Esophagus muscularis mucosa (tissue), 4 donors: ENCODE data around the gene FGF6. TPM values are rescaled to one million over a fixed set of nuclear protein-coding genes. Genes with fewer than 3 reads are reported as not detected.

ENCODE experiments used
- DNase-seq: peaks from one replicate; pipeline ENCODE4 v3.0.0-alpha.2; 2017; ENCODE audit errors: extremely low spot score
- H3K27ac ChIP-seq, 4 donors: fragments of 200-600 bp; sonication (generic); replicated peaks in 1 of 4; 1 replicate in 3 of 4; 2 replicates in 1 of 4; pipeline ENCODE4 v1.5.1; 2016 to 2019; ENCODE audit warnings: mild to moderate bottlenecking in 1 of 4
- H3K27me3 ChIP-seq, 4 donors: fragments of 200-600 bp; sonication (generic); one replicate each; pipeline versions ENCODE4 v1.5.1 to v1.6.0; 2016 to 2019
- H3K36me3 ChIP-seq, 4 donors: fragments of 200-600 bp; sonication (generic); one replicate each; pipeline ENCODE4 v1.5.1; 2016 to 2019
- H3K4me1 ChIP-seq, 4 donors: fragments of 200-600 bp; sonication (generic); one replicate each; pipeline ENCODE4 v1.5.1; 2016 to 2019
- H3K4me3 ChIP-seq, 4 donors: fragments of 200-600 bp; sonication (generic); 1 replicate in 2 of 4; 2 replicates in 2 of 4; pipeline ENCODE4 v1.5.1; 2016 to 2019; ENCODE audit warnings: mild to moderate bottlenecking in 4 of 4, moderate library complexity in 1 of 4
- H3K9me3 ChIP-seq, 4 donors: fragments of 200-600 bp; sonication (generic); 1 replicate in 3 of 4; 2 replicates in 1 of 4; pipeline ENCODE4 v1.5.1; 2016 to 2019
- CTCF ChIP-seq, 3 experiments: fragments of 200-600 bp in 2 of 3; fragments of 450-650 bp in 1 of 3; sonication (generic) in 2 of 3; IDR thresholded peaks; one replicate each; pipeline ENCODE4 v1.5.1; 2017 to 2019; ENCODE audit warnings: antibody characterized with exemption in 3 of 3, mild to moderate bottlenecking in 2 of 3, moderate library complexity in 1 of 3
- EP300 ChIP-seq: sonication (generic); formaldehyde crosslinking; IDR thresholded peaks from one replicate; pipeline ENCODE4 v1.6.1; 2017; ENCODE audit warnings: antibody characterized with exemption
- POLR2A ChIP-seq: fragments of 450-650 bp; IDR thresholded peaks from one replicate; pipeline ENCODE4 v1.6.1; 2017; ENCODE audit warnings: antibody characterized with exemption, moderate library complexity, mild to moderate bottlenecking, low read depth
- POLR2AphosphoS5 ChIP-seq, 2 donors: sonication (generic); formaldehyde crosslinking; IDR thresholded peaks; one replicate each; pipeline ENCODE4 v1.6.1; 2017; ENCODE audit warnings: antibody characterized with exemption in 2 of 2
- WGBS: methylation state at CpG from one replicate; pipeline ENCODE4 v1.1.5; 2018; 5-methylcytosine and 5-hydroxymethylcytosine counted together
- intact Hi-C: fragments of 100-400 bp; cut with DNase I; formaldehyde crosslinking; loops from one replicate; pipeline ENCODE4 v1.15.1; 2023
- total RNA-seq, 4 donors: library from RNA; depleted of rRNA; stranded (reverse); fragments of >200 nt; gene quantifications; one replicate each; pipeline versions ENCODE4 v1.1.0 to v1.2.1, GENCODE V29; 2016

The FGF6 gene
- total RNA-seq, 4 donors from 2014 or later, result not detected

GRCh38 chr12:4439736-4440135 is 5.9 kb downstream of the FGF6 start:
- H3K4me3 ChIP-seq, result no peak overlapping the region
- H3K27me3 ChIP-seq, result peaks cover 0 to 17% (median 0%) of the 10 kb centered on the region in 4 donors
- TF ChIP-seq POLR2AphosphoS5 (IDR thresholded peaks at IDR 0.05) (no peak), POLR2A (no peak), CTCF (IDR thresholded peaks at IDR 0.05) (no peak), EP300 (no peak)
- no peak overlapping the region for H3K27ac ChIP-seq
- intact Hi-C loops, result no loop called here
- H3K9me3 ChIP-seq, result no peaks in the 10 kb centered on the region
- H3K36me3 ChIP-seq, result no peaks in the 10 kb centered on the region
- WGBS, result 48% methylated on average over 4 of the region's 5 CpGs
- H3K4me1 ChIP-seq, result no peaks in the 10 kb centered on the region
- no peak for DNase-seq

DNA sequence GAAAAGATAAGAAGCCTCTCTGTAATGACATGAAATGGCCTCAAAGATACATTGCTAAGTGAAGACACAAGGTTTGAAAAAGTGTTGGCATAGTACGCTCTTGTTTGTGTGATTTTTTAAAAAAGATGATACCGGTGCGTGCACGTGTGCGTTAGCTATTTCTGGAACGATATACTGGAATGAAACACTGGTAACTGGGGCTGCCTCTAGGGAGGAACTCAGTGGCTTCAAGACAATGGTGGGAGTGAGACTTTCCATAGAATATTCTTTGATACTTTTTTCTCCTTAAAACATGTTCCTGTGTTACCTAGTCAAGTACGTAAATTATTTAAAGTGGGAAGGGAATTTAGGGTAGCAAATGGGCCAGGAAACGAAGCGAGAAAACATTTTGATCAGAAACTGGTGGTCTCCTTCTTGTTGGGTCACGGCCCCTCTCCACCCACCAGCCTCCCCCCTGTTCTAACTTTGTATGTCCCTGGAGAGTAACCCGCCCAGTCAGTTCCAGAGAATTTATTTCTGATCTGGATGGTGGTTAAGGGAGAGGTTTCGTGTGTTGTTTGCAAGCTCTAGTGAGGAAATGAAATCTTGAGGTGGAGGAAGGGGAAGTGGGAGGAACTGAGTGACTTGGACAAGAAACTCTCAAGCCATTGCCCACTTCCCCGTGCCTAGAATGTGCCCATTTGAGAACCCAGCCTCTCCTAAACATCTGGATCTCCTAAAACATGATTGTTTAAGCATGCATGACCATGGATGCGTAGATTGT is 6.6 kb downstream of the FGF6 start:
- Histone ChIP-seq H3K4me1 (no peaks in the 10 kb centered on the region), H3K27me3 (peaks cover 0 to 18% (median 0%) of the 10 kb centered on the region in 4 donors), H3K36me3 (no peaks in the 10 kb centered on the region), H3K4me3 (no peak overlapping the region), H3K9me3 (no peaks in the 10 kb centered on the region), H3K27ac (no peak overlapping the region)
- intact Hi-C loops, result no loop called here
- 72% methylated on average over 14 of the region's 14 CpGs for WGBS
- no peak for TF ChIP-seq CTCF (IDR thresholded peaks at IDR 0.05)
- TF ChIP-seq POLR2A, result no peak
- TF ChIP-seq EP300, result no peak
- TF ChIP-seq POLR2AphosphoS5 (IDR thresholded peaks at IDR 0.05), result no peak
- peak; percentile 60 for DNase-seq

DNA sequence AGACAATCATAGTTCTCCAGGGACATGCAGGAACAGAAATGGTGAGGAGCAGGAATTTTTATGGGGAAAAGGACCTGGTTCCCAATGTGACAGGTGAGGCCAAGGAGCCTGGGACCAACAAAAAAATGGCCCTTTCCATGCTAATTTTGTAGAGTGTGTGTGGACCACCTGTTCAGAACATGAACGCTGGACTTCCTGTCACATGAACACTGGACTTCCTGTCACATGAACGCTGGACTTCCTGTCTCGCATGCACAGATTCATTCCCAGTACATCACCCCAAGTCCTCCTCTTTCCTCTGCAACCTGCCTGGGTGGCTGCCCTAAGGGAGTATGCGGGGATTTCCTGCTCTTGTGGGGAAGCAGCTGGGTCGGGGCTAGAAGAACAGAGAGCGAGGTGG is 10.1 kb downstream of the FGF6 start:
- H3K4me1 ChIP-seq, result peaks cover 0 to 4% (median 0%) of the 10 kb centered on the region in 4 donors
- peaks cover 0 to 15% (median 0%) of the 10 kb centered on the region in 4 donors for H3K27me3 ChIP-seq
- no peaks in the 10 kb centered on the region for H3K36me3 ChIP-seq
- TF ChIP-seq EP300 (no peak), CTCF (IDR thresholded peaks at IDR 0.05) (no peak), POLR2A (no peak), POLR2AphosphoS5 (IDR thresholded peaks at IDR 0.05) (no peak)
- 74% methylated on average over 6 of the region's 6 CpGs for WGBS
- H3K9me3 ChIP-seq, result no peaks in the 10 kb centered on the region
- H3K27ac ChIP-seq, result no peak overlapping the region
- H3K4me3 ChIP-seq, result no peak overlapping the region
- intact Hi-C loops, result no loop called here
- DNase-seq, result no peak

GRCh38 chr12:4434706-4435425 is 10.7 kb downstream of the FGF6 start:
- DNase-seq, result no peak
- 78% methylated on average over 8 of the region's 8 CpGs for WGBS
- Histone ChIP-seq H3K4me3 (no peak overlapping the region), H3K36me3 (no peaks in the 10 kb centered on the region), H3K27me3 (peaks cover 0 to 13% (median 0%) of the 10 kb centered on the region in 4 donors), H3K27ac (no peak overlapping the region), H3K9me3 (no peaks in the 10 kb centered on the region), H3K4me1 (peaks cover 0 to 4% (median 0%) of the 10 kb centered on the region in 4 donors)
- intact Hi-C loops, result no loop called here
- TF ChIP-seq POLR2A (no peak), POLR2AphosphoS5 (IDR thresholded peaks at IDR 0.05) (no peak)

DNA sequence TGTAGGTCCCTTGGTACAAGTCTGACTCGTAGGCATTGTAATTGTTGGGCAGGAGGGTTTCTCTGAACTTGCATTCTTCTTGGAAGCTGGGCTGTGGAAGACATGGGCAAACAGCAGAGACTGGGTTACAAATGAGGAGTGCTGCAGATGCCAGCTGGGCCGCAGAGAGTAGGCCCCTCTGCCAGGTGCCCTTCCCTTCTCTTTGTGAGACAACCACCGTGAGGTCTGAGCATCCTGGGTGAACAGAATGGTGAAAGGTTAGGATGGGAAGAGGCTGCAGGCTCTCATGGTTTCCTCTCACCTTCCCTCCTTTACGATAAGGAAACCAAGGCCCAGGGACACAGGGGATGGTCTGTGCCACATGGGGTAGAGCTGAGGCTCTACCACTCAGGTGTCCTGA is 11.3 kb downstream of the FGF6 start:
- intact Hi-C loops, result no loop called here
- TF ChIP-seq CTCF (IDR thresholded peaks at IDR 0.05) (no peak), POLR2AphosphoS5 (IDR thresholded peaks at IDR 0.05) (no peak), POLR2A (no peak), EP300 (no peak)
- no peaks in the 10 kb centered on the region for H3K9me3 ChIP-seq
- H3K27ac ChIP-seq, result no peak overlapping the region
- no peaks in the 10 kb centered on the region for H3K36me3 ChIP-seq
- WGBS, result 83% methylated on average over 4 of the region's 4 CpGs
- DNase-seq, result no peak
- H3K27me3 ChIP-seq, result peaks cover 0 to 13% (median 0%) of the 10 kb centered on the region in 4 donors
- peaks cover 0 to 4% (median 0%) of the 10 kb centered on the region in 4 donors for H3K4me1 ChIP-seq
- no peak overlapping the region for H3K4me3 ChIP-seq
